Vagina (tissue), 2 donors: ENCODE results near the gene TBL1XR1.

ENCODE experiments used
- CTCF ChIP-seq, 3 experiments: fragments of 450-650 bp in 2 of 3; fragments of 200-600 bp in 1 of 3; sonication (generic) in 1 of 3; IDR thresholded peaks; one replicate each; pipeline ENCODE4 v1.5.1; 2017 to 2019; ENCODE audit warnings: antibody characterized with exemption in 3 of 3, mild to moderate bottlenecking in 2 of 3, moderate library complexity in 2 of 3
- POLR2AphosphoS5 ChIP-seq, 2 donors: sonication (generic); formaldehyde crosslinking; IDR thresholded peaks; one replicate each; pipeline ENCODE4 v1.9.0; 2017; ENCODE audit warnings: antibody characterized with exemption in 2 of 2, mild to moderate bottlenecking in 2 of 2, low read depth in 1 of 2; ENCODE audit not compliant: insufficient read depth in 1 of 2

GRCh38 chr3:177127008-177127407 is 70.3 kb downstream of the TBL1XR1 start:
- TF ChIP-seq CTCF (IDR thresholded peaks at IDR 0.05) (no peak), POLR2AphosphoS5 (IDR thresholded peaks at IDR 0.05; ENCODE audit: insufficient read depth in 1 of 2, low read depth in 1 of 2) (peak in 1 of 2 donors; percentile 20)
